Measurements from ENCODE around the gene NOS1.

DNA sequence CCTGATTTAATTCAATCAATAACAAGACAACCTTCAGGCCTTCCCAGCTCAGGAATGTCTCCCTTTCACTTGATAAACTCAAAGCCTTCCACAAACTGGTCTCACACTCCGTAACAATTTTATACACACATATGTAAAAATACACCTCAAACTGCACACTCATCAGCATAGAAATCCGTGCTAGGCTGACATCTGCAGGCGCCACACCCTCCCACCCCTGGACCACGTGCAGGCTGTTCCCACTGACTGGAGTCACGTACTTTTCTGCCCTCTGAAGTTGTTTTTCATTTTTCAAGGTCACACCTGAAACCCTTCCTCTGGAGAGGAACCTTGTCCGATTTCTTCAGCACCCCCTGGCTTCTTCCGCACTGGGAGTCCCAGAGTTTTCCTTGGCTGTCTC, 198.8 kb downstream of the NOS1 start:
- TF ChIP-seq POLR2A (IDR thresholded peaks at IDR 0.05; ENCODE audit: low read length) (no peak), GATA1 (IDR thresholded peaks at IDR 0.05; ENCODE audit: low read depth, low read length) (no peak)

Measured in erythroblast (primary cell).